22Rv1 (cell line): ENCODE data around the gene LRRFIP1.

ENCODE experiments used
- CTCF ChIP-seq: fragments of 450-650 bp; IDR thresholded peaks from 2 replicates; pipeline ENCODE4 v1.5.1; 2017; ENCODE audit warnings: mild to moderate bottlenecking
- ZFX ChIP-seq: fragments of 450-650 bp; IDR thresholded peaks from 2 replicates; pipeline ENCODE4 v1.6.1; 2017; ENCODE audit warnings: antibody characterized with exemption, borderline replicate concordance

GRCh38 chr2:237695201-237695780 lies 67.9 kb downstream of the LRRFIP1 start:
- TF ChIP-seq CTCF (no peak), ZFX (no peak)
